GM12873 (cell line): ENCODE measurements around the gene CNN2.
A peak's percentile ranks its signal among the peaks of the same experiment; 100 is the strongest.

Experiments
- CTCF ChIP-seq: IDR thresholded peaks from 2 replicates; pipeline ENCODE4 v1.5.1; 2012; ENCODE audit warnings: low read depth, mild to moderate bottlenecking, moderate library complexity, low read length, control low read depth; ENCODE audit not compliant: insufficient read depth; ENCODE audit errors: missing control alignments

Gene CNN2

GRCh38 chr19:1025960-1026782 lies at the start of gene CNN2:
TSS of gene CNN2 (plus strand) at chr19:1026608. CDS start at chr19:1026662, 54 bp downstream.
- TF ChIP-seq CTCF, result no peak

GRCh38 chr19:977058-977464 lies 49.3 kb upstream of the CNN2 start:
- TF ChIP-seq CTCF, result no peak

GRCh38 chr19:979318-979741 lies 47.1 kb upstream of the CNN2 start:
- no peak for TF ChIP-seq CTCF

- no peak for TF ChIP-seq CTCF
These were observed 46.0 kb upstream of the CNN2 start for GRCh38 chr19:980133-980998.

GRCh38 chr19:982567-983170 lies 43.7 kb upstream of the CNN2 start:
- peak; percentile 86 for TF ChIP-seq CTCF

GRCh38 chr19:984165-984967 lies 42.0 kb upstream of the CNN2 start, which contains the start of gene WDR18:
TSS of gene WDR18 (plus strand) at chr19:984345. CDS start at chr19:984354, 9 bp downstream.
- TF ChIP-seq CTCF, result peak; percentile 15
